ENCODE results near the gene GOSR1.

DNA sequence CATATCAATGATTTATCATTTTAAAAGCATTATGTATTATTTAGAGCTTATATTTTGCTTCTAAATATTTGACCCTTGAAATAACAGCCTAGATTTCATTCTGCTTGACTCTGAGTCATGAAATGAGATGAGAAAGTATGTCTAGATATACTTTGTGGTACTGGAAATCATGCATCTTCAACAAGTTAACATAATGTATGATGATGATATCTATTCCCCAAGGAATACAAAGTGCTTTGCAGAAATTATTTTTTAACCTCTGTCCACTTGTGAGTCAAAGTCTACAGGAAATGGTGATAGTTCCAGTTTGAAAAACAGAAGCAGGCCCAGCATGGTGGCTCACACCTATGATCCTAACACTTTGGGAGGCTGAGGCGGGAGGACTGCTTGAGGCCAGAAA lies 36.1 kb downstream of the GOSR1 start:
- TF ChIP-seq, protein P1, sequence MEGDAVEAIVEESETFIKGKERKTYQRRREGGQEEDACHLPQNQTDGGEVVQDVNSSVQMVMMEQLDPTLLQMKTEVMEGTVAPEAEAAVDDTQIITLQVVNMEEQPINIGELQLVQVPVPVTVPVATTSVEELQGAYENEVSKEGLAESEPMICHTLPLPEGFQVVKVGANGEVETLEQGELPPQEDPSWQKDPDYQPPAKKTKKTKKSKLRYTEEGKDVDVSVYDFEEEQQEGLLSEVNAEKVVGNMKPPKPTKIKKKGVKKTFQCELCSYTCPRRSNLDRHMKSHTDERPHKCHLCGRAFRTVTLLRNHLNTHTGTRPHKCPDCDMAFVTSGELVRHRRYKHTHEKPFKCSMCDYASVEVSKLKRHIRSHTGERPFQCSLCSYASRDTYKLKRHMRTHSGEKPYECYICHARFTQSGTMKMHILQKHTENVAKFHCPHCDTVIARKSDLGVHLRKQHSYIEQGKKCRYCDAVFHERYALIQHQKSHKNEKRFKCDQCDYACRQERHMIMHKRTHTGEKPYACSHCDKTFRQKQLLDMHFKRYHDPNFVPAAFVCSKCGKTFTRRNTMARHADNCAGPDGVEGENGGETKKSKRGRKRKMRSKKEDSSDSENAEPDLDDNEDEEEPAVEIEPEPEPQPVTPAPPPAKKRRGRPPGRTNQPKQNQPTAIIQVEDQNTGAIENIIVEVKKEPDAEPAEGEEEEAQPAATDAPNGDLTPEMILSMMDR (IDR thresholded peaks at IDR 0.05): no peak
- TF ChIP-seq POLR2A (IDR thresholded peaks at IDR 0.05) (no peak), POLR2AphosphoS5 (IDR thresholded peaks at IDR 0.05) (no peak)

Measured in prostate gland (tissue), 2 donors.